ENCODE measurements around the gene ALPP. TPM values are rescaled to one million over a fixed set of nuclear protein-coding genes. Genes with fewer than 3 reads are reported as not detected.
"Not testable (repeated sequence)": the region's sequence is repeated elsewhere in the genome, so short reads cannot be mapped to it uniquely, and the experiment has no call there.

The ALPP gene
- total and polyA plus RNA-seq, 2 of the 13 experiments (the other 11 are each of a cell fraction or from before 2014, with no cell fraction given), result not detected

GRCh38 chr2:232407428-232408150 lies 29.0 kb downstream of the ALPP start:
- H3K27ac ChIP-seq (ENCODE audit: extremely low read length, insufficient read depth, low read length); intact Hi-C loops (cut with micrococcal nuclease; ENCODE audit: unreplicated experiment); BruUV-seq (replicated peaks); DNase-seq (ENCODE audit: low spot score); POLR2A ChIA-PET; H3K9ac ChIP-seq (ENCODE audit: insufficient read depth, low read depth, low read length); H3K36me3 ChIP-seq (replicated peaks in 1 of 2; ENCODE audit: control insufficient read depth in 1 of 2, insufficient read depth in 2 of 2, low read length in 2 of 2); in situ Hi-C loops (cut with HindIII; ENCODE audit: extremely low pct_ligation_motif_present, low pct_unique_long_range_greater_than_20kb); CTCF ChIA-PET (ENCODE audit: low intra/inter-chr PET ratio, low total read pairs); H3K79me2 ChIP-seq (ENCODE audit: insufficient read depth, low read length); H3K9me3 ChIP-seq (ENCODE audit: low read length); H4K20me1 ChIP-seq (ENCODE audit: insufficient read depth, low read length); H2AFZ ChIP-seq (ENCODE audit: low read length); H3K4me2 ChIP-seq (ENCODE audit: low read depth, low read length); H3K4me3 ChIP-seq (replicated peaks in 1 of 3; ENCODE audit: insufficient read depth in 1 of 3, low read depth in 2 of 3, low read length in 3 of 3): not testable (repeated sequence)
- H3K27me3 ChIP-seq (ENCODE audit: control insufficient read depth in 1 of 2, insufficient read depth in 2 of 2, low read length in 2 of 2), result peaks cover 0 to 11% of the 10 kb centered on the region in 2 experiments; a peak in 4 of 5 replicates
- peaks cover 11% of the 10 kb centered on the region for H3K4me1 ChIP-seq (ENCODE audit: insufficient read depth, low read length)
- WGBS (ENCODE audit: low lambda C conversion rate), result 55% methylated on average over 13 of the region's 30 CpGs
- TF ChIP-seq ZNF776 (CRISPR knock-in tag; IDR thresholded peaks at IDR 0.05) (0 out of 2 replicates have a peak, but pooled peaks have one; percentile 2), RARA (CRISPR knock-in tag; IDR thresholded peaks at IDR 0.05) (0 out of 2 replicates have a peak, but pooled peaks have one; percentile 31), SKI (IDR thresholded peaks at IDR 0.05; ENCODE audit: partially characterized antibody) (peak; percentile 73), RXRA (CRISPR knock-in tag; IDR thresholded peaks at IDR 0.05) (0 out of 2 replicates have a peak, but pooled peaks have one; percentile 12)
- ATAC-seq, result peak; percentile 60
- FAIRE-seq, result peak; percentile 30

GRCh38 chr2:232408269-232408668 lies 29.7 kb downstream of the ALPP start:
- WGBS (ENCODE audit: low lambda C conversion rate), result 53% methylated on average over 5 of the region's 10 CpGs
- FAIRE-seq; H4K20me1 ChIP-seq (ENCODE audit: insufficient read depth, low read length); H3K9ac ChIP-seq (ENCODE audit: insufficient read depth, low read depth, low read length); intact Hi-C loops (cut with micrococcal nuclease; ENCODE audit: unreplicated experiment); H3K4me2 ChIP-seq (ENCODE audit: low read depth, low read length); BruUV-seq (replicated peaks); H3K27ac ChIP-seq (ENCODE audit: extremely low read length, insufficient read depth, low read length); in situ Hi-C loops (cut with HindIII; ENCODE audit: extremely low pct_ligation_motif_present, low pct_unique_long_range_greater_than_20kb); CTCF ChIA-PET (ENCODE audit: low intra/inter-chr PET ratio, low total read pairs); POLR2A ChIA-PET; H2AFZ ChIP-seq (ENCODE audit: low read length); H3K4me3 ChIP-seq (replicated peaks in 1 of 3; ENCODE audit: insufficient read depth in 1 of 3, low read depth in 2 of 3, low read length in 3 of 3); H3K36me3 ChIP-seq (replicated peaks in 1 of 2; ENCODE audit: control insufficient read depth in 1 of 2, insufficient read depth in 2 of 2, low read length in 2 of 2); DNase-seq (ENCODE audit: low spot score); ATAC-seq; H3K9me3 ChIP-seq (ENCODE audit: low read length); H3K79me2 ChIP-seq (ENCODE audit: insufficient read depth, low read length): not testable (repeated sequence)
- H3K27me3 ChIP-seq (ENCODE audit: control insufficient read depth in 1 of 2, insufficient read depth in 2 of 2, low read length in 2 of 2), result peaks cover 0 to 18% of the 10 kb centered on the region in 2 experiments
- peaks cover 11% of the 10 kb centered on the region for H3K4me1 ChIP-seq (ENCODE audit: insufficient read depth, low read length)

- in situ Hi-C loops (cut with HindIII; ENCODE audit: extremely low pct_ligation_motif_present, low pct_unique_long_range_greater_than_20kb); H4K20me1 ChIP-seq (ENCODE audit: insufficient read depth, low read length); H3K79me2 ChIP-seq (ENCODE audit: insufficient read depth, low read length); POLR2A ChIA-PET; H3K9me3 ChIP-seq (ENCODE audit: low read length); H3K36me3 ChIP-seq (replicated peaks in 1 of 2; ENCODE audit: control insufficient read depth in 1 of 2, insufficient read depth in 2 of 2, low read length in 2 of 2); H3K4me3 ChIP-seq (replicated peaks in 1 of 3; ENCODE audit: insufficient read depth in 1 of 3, low read depth in 2 of 3, low read length in 3 of 3); FAIRE-seq; H3K9ac ChIP-seq (ENCODE audit: insufficient read depth, low read depth, low read length); DNase-seq (ENCODE audit: low spot score); ATAC-seq; H2AFZ ChIP-seq (ENCODE audit: low read length); H3K4me2 ChIP-seq (ENCODE audit: low read depth, low read length); H3K27ac ChIP-seq (ENCODE audit: extremely low read length, insufficient read depth, low read length); CTCF ChIA-PET (ENCODE audit: low intra/inter-chr PET ratio, low total read pairs); intact Hi-C loops (cut with micrococcal nuclease; ENCODE audit: unreplicated experiment); BruUV-seq (replicated peaks): not testable (repeated sequence)
- 26% methylated on average over 8 of the region's 40 CpGs for WGBS (ENCODE audit: low lambda C conversion rate)
- H3K27me3 ChIP-seq (ENCODE audit: control insufficient read depth in 1 of 2, insufficient read depth in 2 of 2, low read length in 2 of 2), result peaks cover 0 to 24% of the 10 kb centered on the region in 2 experiments
- peaks cover 11% of the 10 kb centered on the region for H3K4me1 ChIP-seq (ENCODE audit: insufficient read depth, low read length)
Measured at GRCh38 chr2:232409617-232410016, 31.1 kb downstream of the ALPP start.
